ENCODE measurements around the gene ZNF780B. TPM values are rescaled to one million over a fixed set of nuclear protein-coding genes. Genes with fewer than 3 reads are reported as not detected.

Gene ZNF780B
- 36.2 and 45.9 TPM in 2 replicates for total RNA-seq

GRCh38 chr19:40055832-40056504 is at the start of gene ZNF780B:
Gene ZNF780B (minus strand): TSS chr19:40056231. CDS start chr19:40050332, 5,899 bp downstream.
- intact Hi-C loops (cut with micrococcal nuclease) = loop anchor here (1.0 to 5.0 kb wide), 4 partner anchors 34 to 85 kb away; partner anchors contain the start of genes PSMC4, ZNF546 and ZNF780A

- intact Hi-C loops (cut with micrococcal nuclease) = no loop called here
Observed at GRCh38 chr19:40104754-40105153, 48.7 kb upstream of the ZNF780B start.

- intact Hi-C loops (cut with micrococcal nuclease) = no loop called here
Observed at GRCh38 chr19:40103600-40103999, 47.6 kb upstream of the ZNF780B start.

- intact Hi-C loops (cut with micrococcal nuclease) = no loop called here
Observed at GRCh38 chr19:40101813-40102212, 45.8 kb upstream of the ZNF780B start.

- intact Hi-C loops (cut with micrococcal nuclease) = no loop called here
Observed at GRCh38 chr19:40093416-40093815, 37.4 kb upstream of the ZNF780B start.

GRCh38 chr19:40091205-40092129 is 35.4 kb upstream of the ZNF780B start:
- intact Hi-C loops (cut with micrococcal nuclease) = loop anchor here (1.0 kb wide), 1 partner anchor 194 kb away; the partner anchor contains the start of gene AKT2

- intact Hi-C loops (cut with micrococcal nuclease) = loop anchor here (1.0 kb wide), 6 partner anchors 34 to 195 kb away; partner anchors contain the start of genes AKT2, MAP3K10, PSMC4 and ZNF780B
Observed at GRCh38 chr19:40090241-40091204, 34.5 kb upstream of the ZNF780B start, which contains the start of gene ZNF780A. Gene ZNF780A (minus strand): TSS chr19:40090943. CDS start chr19:40084753, 6,190 bp downstream.

GRCh38 chr19:40089462-40089861 is 33.4 kb upstream of the ZNF780B start:
- intact Hi-C loops (cut with micrococcal nuclease) = no loop called here

GRCh38 chr19:40088299-40089047 is 32.4 kb upstream of the ZNF780B start:
- intact Hi-C loops (cut with micrococcal nuclease) = no loop called here

GRCh38 chr19:40084948-40085347 is 28.9 kb upstream of the ZNF780B start:
- intact Hi-C loops (cut with micrococcal nuclease) = no loop called here

- intact Hi-C loops (cut with micrococcal nuclease) = no loop called here
Observed at GRCh38 chr19:40081411-40081810, 25.4 kb upstream of the ZNF780B start.

GRCh38 chr19:40080289-40080688 is 24.3 kb upstream of the ZNF780B start:
- intact Hi-C loops (cut with micrococcal nuclease) = no loop called here

GRCh38 chr19:40078377-40078776 is 22.3 kb upstream of the ZNF780B start:
- intact Hi-C loops (cut with micrococcal nuclease) = no loop called here

GRCh38 chr19:40070058-40070457 is 14.0 kb upstream of the ZNF780B start:
- intact Hi-C loops (cut with micrococcal nuclease) = no loop called here

- intact Hi-C loops (cut with micrococcal nuclease) = loop anchor here (5.0 kb wide), 1 partner anchor 42 kb away; no protein-coding TSS in a partner anchor
Observed at GRCh38 chr19:40059624-40060023, 3.6 kb upstream of the ZNF780B start.

- intact Hi-C loops (cut with micrococcal nuclease) = loop anchor here (5.0 kb wide), 1 partner anchor 40 kb away; no protein-coding TSS in a partner anchor
Observed at GRCh38 chr19:40057166-40057565, 1.1 kb upstream of the ZNF780B start.

GRCh38 chr19:40056505-40056904 is 474 bp upstream of the ZNF780B start:
- intact Hi-C loops (cut with micrococcal nuclease) = loop anchor here (1.0 to 5.0 kb wide), 4 partner anchors 34 to 85 kb away; partner anchors contain the start of genes PSMC4, ZNF546 and ZNF780A

GRCh38 chr19:40055049-40055448 is 982 bp downstream of the ZNF780B start:
- intact Hi-C loops (cut with micrococcal nuclease) = loop anchor here (5.0 kb wide), 1 partner anchor 38 kb away; no protein-coding TSS in a partner anchor

- intact Hi-C loops (cut with micrococcal nuclease) = loop anchor here (5.0 kb wide), 1 partner anchor 37 kb away; no protein-coding TSS in a partner anchor
Observed at GRCh38 chr19:40054632-40055031, 1.4 kb downstream of the ZNF780B start.

GRCh38 chr19:40053491-40053890 is 2.5 kb downstream of the ZNF780B start:
- intact Hi-C loops (cut with micrococcal nuclease) = no loop called here
